HEK293 (cell line): ENCODE data around the gene ASF1A.

Experiments
- ATF2 ChIP-seq: fragments of 450-650 bp; formaldehyde crosslinking; IDR thresholded peaks from 2 replicates; pipeline ENCODE4 v1.5.1; 2016; ENCODE audit warnings: missing biosample characterization, missing genetic modification characterization, low read depth
- BCL11A ChIP-seq: fragments of 450-650 bp; formaldehyde crosslinking; IDR thresholded peaks from 2 replicates; pipeline ENCODE4 v1.5.1; 2016; ENCODE audit warnings: low read depth, missing biosample characterization, missing genetic modification characterization
- HIC1 ChIP-seq: fragments of 450-650 bp; formaldehyde crosslinking; IDR thresholded peaks from 2 replicates; pipeline ENCODE4 v1.5.1; 2016; ENCODE audit warnings: missing biosample characterization, missing genetic modification characterization
- KLF16 ChIP-seq: fragments of 450-650 bp; formaldehyde crosslinking; IDR thresholded peaks from 2 replicates; pipeline ENCODE4 v1.5.1; 2017; ENCODE audit warnings: missing biosample characterization, missing genetic modification characterization
- MEIS1 ChIP-seq: sonication (generic); formaldehyde crosslinking; IDR thresholded peaks from 2 replicates; pipeline ENCODE4 v1.8.1; 2022; ENCODE audit warnings: missing genetic modification reagents, mild to moderate bottlenecking, borderline replicate concordance
- MZF1 ChIP-seq: fragments of 450-650 bp; formaldehyde crosslinking; IDR thresholded peaks from 2 replicates; pipeline ENCODE4 v1.5.1; 2017; ENCODE audit warnings: missing biosample characterization, missing genetic modification characterization, borderline replicate concordance
- SP3 ChIP-seq: fragments of 450-650 bp; formaldehyde crosslinking; IDR thresholded peaks from 2 replicates; pipeline ENCODE4 v1.5.1; 2016; ENCODE audit warnings: missing biosample characterization, missing genetic modification characterization
- ZBTB10 ChIP-seq: fragments of 450-650 bp; formaldehyde crosslinking; IDR thresholded peaks from 2 replicates; pipeline ENCODE4 v1.5.1; 2016; ENCODE audit warnings: missing biosample characterization, missing genetic modification characterization
- ZBTB17 ChIP-seq: fragments of 450-650 bp; formaldehyde crosslinking; IDR thresholded peaks from 2 replicates; pipeline ENCODE4 v1.5.1; 2016; ENCODE audit warnings: missing biosample characterization, missing genetic modification characterization
- ZBTB26 ChIP-seq: fragments of 450-650 bp; formaldehyde crosslinking; optimal IDR thresholded peaks from 2 replicates; pipeline ENCODE3; 2016; ENCODE audit warnings: missing biosample characterization, mild to moderate bottlenecking, missing genetic modification characterization
- ZBTB8A ChIP-seq: fragments of 450-650 bp; formaldehyde crosslinking; IDR thresholded peaks from 2 replicates; pipeline ENCODE4 v1.5.1; 2016; ENCODE audit warnings: missing biosample characterization, missing genetic modification characterization
- ZEB2 ChIP-seq: fragments of 450-650 bp; formaldehyde crosslinking; IDR thresholded peaks from 2 replicates; pipeline ENCODE4 v1.5.1; 2016; ENCODE audit warnings: missing biosample characterization, missing genetic modification characterization
- ZFHX2 ChIP-seq: fragments of 450-650 bp; formaldehyde crosslinking; conservative IDR thresholded peaks from 2 replicates; pipeline ENCODE4 v1.5.1; 2016; ENCODE audit warnings: missing biosample characterization, missing genetic modification characterization
- ZNF133 ChIP-seq: fragments of 450-650 bp; formaldehyde crosslinking; IDR thresholded peaks from 2 replicates; pipeline ENCODE4 v1.5.1; 2016; ENCODE audit warnings: missing biosample characterization, missing genetic modification characterization
- ZNF16 ChIP-seq: fragments of 450-650 bp; formaldehyde crosslinking; IDR thresholded peaks from 2 replicates; pipeline ENCODE4 v1.5.1; 2016; ENCODE audit warnings: low read depth, missing biosample characterization, missing genetic modification characterization
- ZNF280D ChIP-seq: fragments of 450-650 bp; formaldehyde crosslinking; IDR thresholded peaks from 2 replicates; pipeline ENCODE4 v1.5.1; 2016; ENCODE audit warnings: missing biosample characterization, missing genetic modification characterization
- ZNF335 ChIP-seq: fragments of 450-650 bp; formaldehyde crosslinking; conservative IDR thresholded peaks from 2 replicates; pipeline ENCODE4 v1.5.1; 2016; ENCODE audit warnings: missing biosample characterization, missing genetic modification characterization
- ZNF513 ChIP-seq: fragments of 450-650 bp; IDR thresholded peaks from 2 replicates; pipeline ENCODE4 v1.5.1; 2018; ENCODE audit warnings: missing biosample characterization, missing genetic modification characterization
- ZNF514 ChIP-seq: fragments of 450-650 bp; formaldehyde crosslinking; IDR thresholded peaks from 2 replicates; pipeline ENCODE4 v1.5.1; 2016; ENCODE audit warnings: missing biosample characterization, missing genetic modification characterization
- ZNF561 ChIP-seq: fragments of 450-650 bp; IDR thresholded peaks from 2 replicates; pipeline ENCODE4 v1.5.1; 2018; ENCODE audit warnings: missing biosample characterization, missing genetic modification characterization, borderline replicate concordance
- ZNF571 ChIP-seq: fragments of 450-650 bp; formaldehyde crosslinking; IDR thresholded peaks from 2 replicates; pipeline ENCODE4 v1.5.0; 2017; ENCODE audit warnings: missing biosample characterization, missing genetic modification characterization
- ZNF623 ChIP-seq: fragments of 450-650 bp; formaldehyde crosslinking; IDR thresholded peaks from 2 replicates; pipeline ENCODE4 v1.5.1; 2016; ENCODE audit warnings: missing biosample characterization, missing genetic modification characterization
- ZNF624 ChIP-seq: fragments of 450-650 bp; formaldehyde crosslinking; IDR thresholded peaks from 2 replicates; pipeline ENCODE4 v1.5.1; 2017; ENCODE audit warnings: missing biosample characterization, missing genetic modification characterization
- ZNF660 ChIP-seq: fragments of 450-650 bp; IDR thresholded peaks from 2 replicates; pipeline ENCODE4 v1.5.1; 2018; ENCODE audit warnings: missing biosample characterization, mild to moderate bottlenecking, missing genetic modification characterization
- ZNF768 ChIP-seq: fragments of 450-650 bp; formaldehyde crosslinking; IDR thresholded peaks from 2 replicates; pipeline ENCODE4 v1.5.1; 2018; ENCODE audit warnings: missing biosample characterization, mild to moderate bottlenecking, missing genetic modification characterization
- ZSCAN16 ChIP-seq: fragments of 450-650 bp; formaldehyde crosslinking; IDR thresholded peaks from 2 replicates; pipeline ENCODE4 v1.5.1; 2016; ENCODE audit warnings: missing biosample characterization, missing genetic modification characterization
- ZSCAN30 ChIP-seq: fragments of 450-650 bp; IDR thresholded peaks from 2 replicates; pipeline ENCODE4 v1.5.1; 2018; ENCODE audit warnings: missing biosample characterization, mild to moderate bottlenecking, missing genetic modification characterization, moderate library complexity

ASF1A gene

GRCh38 chr6:118934461-118935330 is 40.7 kb downstream of the ASF1A start, which contains the start of gene MCM9 (continued):
- 0 out of 2 replicates have a peak, but pooled peaks have one; percentile 16 for TF ChIP-seq ZBTB17 (tag by site-specific recombination)
- TF ChIP-seq MEIS1, result no peak
- TF ChIP-seq HIC1 (tag by site-specific recombination), result 0 out of 2 replicates have a peak, but pooled peaks have one; percentile 33
- peak; percentile 78 for TF ChIP-seq ZEB2 (tag by site-specific recombination)
- no peak for TF ChIP-seq MZF1 (tag by site-specific recombination)
- 0 out of 2 replicates have a peak, but pooled peaks have one; percentile 24 for TF ChIP-seq ZSCAN16 (tag by site-specific recombination)
- peak; percentile 61 for TF ChIP-seq ZBTB10
- TF ChIP-seq ZNF660 (tag by site-specific recombination), result peak; percentile 52; the same call in 1 of the 2 replicates
- TF ChIP-seq ZBTB26, result peak; percentile 90
- TF ChIP-seq ZSCAN30, result 0 out of 2 replicates have a peak, but pooled peaks have one; percentile 17
- TF ChIP-seq ZNF16, result no peak
- no peak for TF ChIP-seq ATF2
- no peak for TF ChIP-seq ZNF571 (tag by site-specific recombination)
- TF ChIP-seq ZFHX2, result peak; percentile 61
- no peak for TF ChIP-seq ZNF280D
- TF ChIP-seq ZBTB8A (tag by site-specific recombination), result peak; percentile 37; the same call in 1 of the 2 replicates
- peak; percentile 58; the same call in 1 of the 2 replicates for TF ChIP-seq KLF16 (tag by site-specific recombination)
- TF ChIP-seq ZNF513 (tag by site-specific recombination), result no peak
- no peak for TF ChIP-seq ZNF624 (tag by site-specific recombination)
- TF ChIP-seq ZNF768 (tag by site-specific recombination), result 0 out of 2 replicates have a peak, but pooled peaks have one; percentile 29
- no peak for TF ChIP-seq BCL11A (tag by site-specific recombination)
- no peak for TF ChIP-seq ZNF133 (tag by site-specific recombination)
- peak; percentile 96 for TF ChIP-seq ZNF335 (tag by site-specific recombination)
- TF ChIP-seq SP3, result peak; percentile 81
- no peak for TF ChIP-seq ZNF514 (tag by site-specific recombination)
- 0 out of 2 replicates have a peak, but pooled peaks have one; percentile 24 for TF ChIP-seq ZNF623 (tag by site-specific recombination)
- peak; percentile 47 for TF ChIP-seq ZNF561 (tag by site-specific recombination)
